Urinary bladder (tissue), 4 donors: ENCODE measurements around the gene BABAM2. TPM values are rescaled to one million over a fixed set of nuclear protein-coding genes. Genes with fewer than 3 reads are reported as not detected.
A peak's percentile ranks its signal among the peaks of the same experiment; 100 is the strongest.
"Not testable (repeated sequence)": the region's sequence is repeated elsewhere in the genome, so short reads cannot be mapped to it uniquely, and the experiment has no call there.

Experiments used
- DNase-seq: peaks from one replicate; pipeline ENCODE4 v3.0.0-alpha.2; 2015; ENCODE audit errors: extremely low spot score
- H3K27ac ChIP-seq: one replicate; pipeline ENCODE4 v1.5.1; 2013; ENCODE audit warnings: low read depth, mild to moderate bottlenecking, moderate library complexity
- H3K36me3 ChIP-seq: one replicate; pipeline ENCODE4 v1.6.1; 2013; ENCODE audit warnings: mild to moderate bottlenecking, moderate library complexity; ENCODE audit not compliant: insufficient read depth
- H3K4me1 ChIP-seq: one replicate; pipeline ENCODE4 v1.6.1; 2013; ENCODE audit warnings: mild to moderate bottlenecking, moderate library complexity; ENCODE audit not compliant: insufficient read depth
- H3K4me3 ChIP-seq: one replicate; pipeline ENCODE4 v1.5.1; 2013; ENCODE audit warnings: low read depth, low read length
- WGBS: extraction: QIAGEN DNeasy Blood & Tissue Kit; methylation state at CpG from one replicate; pipeline ENCODE4 v1.1.7; 2013; 5-methylcytosine and 5-hydroxymethylcytosine counted together
- polyA plus RNA-seq: library from polyadenylated mRNA; stranded (reverse); fragments of 200-250 nt; gene quantifications from one replicate; pipeline ENCODE4 v1.2.3, GENCODE V29; 2013
- total RNA-seq: library from RNA; depleted of rRNA; stranded (reverse); fragments of >200 nt; gene quantifications from one replicate; pipeline ENCODE4 v1.2.3, GENCODE V29; 2014
- donor health status: healthy with polysubstance abuse.
- donor health status: healthy.

Gene BABAM2
- total and polyA plus RNA-seq, 2 donors, result 37.0 to 40.6 TPM

- Histone ChIP-seq H3K4me3 (no peak overlapping the region), H3K4me1 (peaks cover 1% of the 10 kb centered on the region), H3K36me3 (no peaks in the 10 kb centered on the region), H3K27ac (no peak overlapping the region)
- DNase-seq, result no peak
- WGBS, result 90% methylated on average over 15 of the region's 15 CpGs
Observed at GRCh38 chr2:28362991-28363521, 472.5 kb downstream of the BABAM2 start.

- WGBS, result 89% methylated on average over 11 of the region's 11 CpGs
- DNase-seq, result no peak
Observed at GRCh38 chr2:28363686-28364280, 473.3 kb downstream of the BABAM2 start.

GRCh38 chr2:28364610-28365009 is 474.1 kb downstream of the BABAM2 start:
- DNase-seq, result no peak
- Histone ChIP-seq H3K4me3 (no peak overlapping the region), H3K27ac (no peak overlapping the region), H3K36me3 (no peaks in the 10 kb centered on the region), H3K4me1 (peaks cover 1% of the 10 kb centered on the region)
- WGBS, result 94% methylated on average over 3 of the region's 3 CpGs

More at GRCh38 chr2:28363686-28364280, 473.3 kb downstream of the BABAM2 start:
- H3K4me1 ChIP-seq, result peaks cover 1% of the 10 kb centered on the region
- no peak overlapping the region for H3K27ac ChIP-seq
- H3K36me3 ChIP-seq, result no peaks in the 10 kb centered on the region
- H3K4me3 ChIP-seq, result no peak overlapping the region

- WGBS, result 80% methylated on average over 8 of the region's 8 CpGs
- no peaks in the 10 kb centered on the region for H3K36me3 ChIP-seq
- H3K27ac ChIP-seq, result no peak overlapping the region
- peaks cover 1% of the 10 kb centered on the region for H3K4me1 ChIP-seq
- H3K4me3 ChIP-seq, result no peak overlapping the region
- DNase-seq, result no peak
Observed at GRCh38 chr2:28365158-28365557, 474.6 kb downstream of the BABAM2 start.

GRCh38 chr2:28366149-28366495 is 475.6 kb downstream of the BABAM2 start:
- H3K4me1 ChIP-seq, result peaks cover 1% of the 10 kb centered on the region
- H3K4me3 ChIP-seq, result no peak overlapping the region
- no peak for DNase-seq
- H3K36me3 ChIP-seq, result no peaks in the 10 kb centered on the region
- peak overlapping the region; percentile 88 for H3K27ac ChIP-seq
- 92% methylated on average over 10 of the region's 10 CpGs for WGBS

GRCh38 chr2:28366496-28367282 is 476.2 kb downstream of the BABAM2 start:
- Histone ChIP-seq H3K4me1 (peaks cover 1% of the 10 kb centered on the region), H3K4me3 (no peak overlapping the region), H3K27ac (peak overlapping the region; percentile 88), H3K36me3 (no peaks in the 10 kb centered on the region)
- no peak for DNase-seq
- WGBS, result 45% methylated on average over 19 of the region's 19 CpGs

- Histone ChIP-seq H3K4me1 (peaks cover 1% of the 10 kb centered on the region), H3K4me3 (no peak overlapping the region), H3K36me3 (no peaks in the 10 kb centered on the region), H3K27ac (no peak overlapping the region)
- 89% methylated on average over 19 of the region's 19 CpGs for WGBS
- no peak for DNase-seq
Observed at GRCh38 chr2:28367667-28368356, 477.3 kb downstream of the BABAM2 start.

- Histone ChIP-seq H3K36me3 (no peaks in the 10 kb centered on the region), H3K27ac (no peak overlapping the region), H3K4me3 (no peak overlapping the region), H3K4me1 (peaks cover 1% of the 10 kb centered on the region)
- DNase-seq, result no peak
- 92% methylated on average over 9 of the region's 9 CpGs for WGBS
Observed at GRCh38 chr2:28368357-28368798, 477.8 kb downstream of the BABAM2 start.

GRCh38 chr2:28369358-28369757 is 478.8 kb downstream of the BABAM2 start:
- no peak overlapping the region for H3K27ac ChIP-seq
- H3K4me3 ChIP-seq, result no peak overlapping the region
- 72% methylated on average over 5 of the region's 5 CpGs for WGBS
- DNase-seq, result no peak
- H3K36me3 ChIP-seq, result no peaks in the 10 kb centered on the region
- peaks cover 1% of the 10 kb centered on the region for H3K4me1 ChIP-seq

GRCh38 chr2:28370354-28370753 is 479.8 kb downstream of the BABAM2 start:
- WGBS, result 95% methylated on average over 3 of the region's 3 CpGs
- Histone ChIP-seq H3K27ac (no peak overlapping the region), H3K4me3 (no peak overlapping the region), H3K36me3 (no peaks in the 10 kb centered on the region), H3K4me1 (peaks cover 1% of the 10 kb centered on the region)
- DNase-seq, result no peak

GRCh38 chr2:28371728-28372127 is 481.2 kb downstream of the BABAM2 start:
- not testable (repeated sequence) for DNase-seq, H3K4me1 ChIP-seq, H3K27ac ChIP-seq, H3K36me3 ChIP-seq, H3K4me3 ChIP-seq
- WGBS, result 66% methylated on average over 4 of the region's 4 CpGs

GRCh38 chr2:28373854-28374253 is 483.3 kb downstream of the BABAM2 start:
- DNase-seq, result no peak
- H3K4me1 ChIP-seq, result no peaks in the 10 kb centered on the region
- H3K4me3 ChIP-seq, result no peak overlapping the region
- no peaks in the 10 kb centered on the region for H3K36me3 ChIP-seq
- WGBS, result 86% methylated on average over 4 of the region's 4 CpGs
- H3K27ac ChIP-seq, result no peak overlapping the region

- Histone ChIP-seq H3K27ac (no peak overlapping the region), H3K4me3 (no peak overlapping the region), H3K36me3 (no peaks in the 10 kb centered on the region), H3K4me1 (no peaks in the 10 kb centered on the region)
- 83% methylated on average over 5 of the region's 5 CpGs for WGBS
- DNase-seq, result no peak
Observed at GRCh38 chr2:28374331-28374730, 483.8 kb downstream of the BABAM2 start.

GRCh38 chr2:28375236-28375635 is 484.7 kb downstream of the BABAM2 start:
- no peak overlapping the region for H3K4me3 ChIP-seq
- no peaks in the 10 kb centered on the region for H3K4me1 ChIP-seq
- 88% methylated on average over 3 of the region's 3 CpGs for WGBS
- H3K36me3 ChIP-seq, result no peaks in the 10 kb centered on the region
- DNase-seq, result no peak
- H3K27ac ChIP-seq, result no peak overlapping the region
